Transverse colon (tissue), 4 donors: ENCODE results near the gene COMMD7. TPM values are rescaled to one million over a fixed set of nuclear protein-coding genes. Genes with fewer than 3 reads are reported as not detected.

ENCODE experiments used
- DNase-seq: peaks from one replicate; pipeline ENCODE4 v3.0.0-alpha.2; 2019
- H3K27ac ChIP-seq, 4 donors: fragments of 200-600 bp; sonication (generic); 2 replicates each; pipeline ENCODE4 v1.5.1; 2016 to 2018; ENCODE audit warnings: inconsistent platforms in 4 of 4
- H3K27me3 ChIP-seq: fragments of 200-600 bp; sonication (generic); 2 replicates; pipeline ENCODE4 v1.5.1; 2017; ENCODE audit warnings: inconsistent platforms
- H3K36me3 ChIP-seq, 4 donors: fragments of 200-600 bp; sonication (generic); 2 replicates each; pipeline ENCODE4 v1.5.1; 2017 to 2019; ENCODE audit warnings: inconsistent platforms in 4 of 4
- H3K4me1 ChIP-seq, 4 donors: fragments of 200-600 bp; sonication (generic); 2 replicates each; pipeline ENCODE4 v1.5.1; 2017 to 2020; ENCODE audit warnings: inconsistent platforms in 4 of 4
- H3K4me3 ChIP-seq, 4 donors: fragments of 200-600 bp; sonication (generic); 1 replicate in 1 of 4; 2 replicates in 3 of 4; pipeline versions ENCODE4 v1.5.1 to v1.6.1; 2017 to 2019; ENCODE audit warnings: inconsistent platforms in 4 of 4
- H3K9me3 ChIP-seq, 2 donors: fragments of 200-600 bp; sonication (generic); 2 replicates each; pipeline ENCODE4 v1.5.1; 2017 to 2019; ENCODE audit warnings: inconsistent platforms in 2 of 2
- CTCF ChIP-seq, 5 experiments: fragments of 200-600 bp in 3 of 5; fragments of 450-650 bp in 2 of 5; sonication (generic) in 3 of 5; IDR thresholded peaks; 1 replicate in 2 of 5; 2 replicates in 3 of 5; pipeline ENCODE4 v1.5.1; 2016 to 2017; ENCODE audit warnings: antibody characterized with exemption in 5 of 5, inconsistent platforms in 3 of 5, mild to moderate bottlenecking in 2 of 5, moderate library complexity in 1 of 5
- EP300 ChIP-seq: sonication (generic); formaldehyde crosslinking; IDR thresholded peaks from one replicate; pipeline ENCODE4 v1.6.1; 2017; ENCODE audit warnings: antibody characterized with exemption, low read depth
- POLR2A ChIP-seq: fragments of 450-650 bp; IDR thresholded peaks from one replicate; pipeline ENCODE4 v1.6.1; 2016; ENCODE audit warnings: antibody characterized with exemption, mild to moderate bottlenecking, moderate library complexity
- POLR2AphosphoS5 ChIP-seq, 3 donors: sonication (generic); formaldehyde crosslinking; IDR thresholded peaks; one replicate each; pipeline ENCODE4 v1.6.1; 2016; ENCODE audit warnings: antibody characterized with exemption in 3 of 3
- WGBS, 2 donors: methylation state at CpG; one replicate each; pipeline ENCODE4 v1.1.5; 2018; ENCODE audit warnings: low coverage in 1 of 2; 5-methylcytosine and 5-hydroxymethylcytosine counted together
- in situ Hi-C, 4 donors: fragments of 200-750 bp; cut with MboI; loops; one replicate each; pipeline versions ENCODE4 v1.15.0 to v1.15.1; 2017; ENCODE audit warnings: low sequenced_read_pairs in 3 of 4, low pct_ligation_motif_present in 1 of 4, low pct_unique_long_range_greater_than_20kb in 1 of 4
- intact Hi-C: fragments of 100-400 bp; cut with DNase I; formaldehyde crosslinking; loops from one replicate; pipeline ENCODE4 v1.15.1; 2023; ENCODE audit warnings: low total_unique reads
- total RNA-seq, 4 donors: library from RNA; depleted of rRNA; stranded (reverse); fragments of >200 nt; gene quantifications; one replicate each; pipeline ENCODE4 v1.1.0, GENCODE V29; 2016

The COMMD7 gene
- total RNA-seq, 4 donors from 2014 or later: 14.3 to 24.8 (median 20.2) TPM

- TF ChIP-seq CTCF (IDR thresholded peaks at IDR 0.05) (no peak), EP300 (no peak), POLR2A (no peak)
- peaks cover 0 to 10% (median 8%) of the 10 kb centered on the region in 4 donors for H3K4me1 ChIP-seq
- intact Hi-C loops (no loop called here), in situ Hi-C loops (loop anchor here in 2 of 4 donors (25.0 kb wide), 1 partner anchor 327 kb away; no protein-coding TSS in a partner anchor)
- H3K9me3 ChIP-seq: no peaks in the 10 kb centered on the region
- no peak overlapping the region for H3K4me3 ChIP-seq
- no peaks in the 10 kb centered on the region for H3K27me3 ChIP-seq
- no peak overlapping the region for H3K27ac ChIP-seq
- WGBS, 2 donors: 92% methylated on average over 11 of the region's 11 CpGs; no CpG with 5 or more reads in 1 of the 2 donors
- H3K36me3 ChIP-seq: no peaks in the 10 kb centered on the region
- DNase-seq: no peak
Measured at GRCh38 chr20:32664012-32664677, 79.1 kb downstream of the COMMD7 start.

GRCh38 chr20:32663335-32664011 lies 79.8 kb downstream of the COMMD7 start:
- 78 to 86% methylated on average over 1 to 6 of the region's 6 CpGs for WGBS, 2 donors
- no peak for DNase-seq
- intact Hi-C loops: no loop called here
- no peaks in the 10 kb centered on the region for H3K27me3 ChIP-seq
- H3K4me1 ChIP-seq: peaks cover 0 to 10% (median 8%) of the 10 kb centered on the region in 4 donors
- no peaks in the 10 kb centered on the region for H3K36me3 ChIP-seq
- no peak overlapping the region for H3K4me3 ChIP-seq
- in situ Hi-C loops: loop anchor here in 2 of 4 donors (25.0 kb wide), 1 partner anchor 326 kb away; no protein-coding TSS in a partner anchor
- TF ChIP-seq EP300 (no peak), CTCF (IDR thresholded peaks at IDR 0.05) (no peak), POLR2AphosphoS5 (IDR thresholded peaks at IDR 0.05) (no peak), POLR2A (no peak)
- H3K9me3 ChIP-seq: no peaks in the 10 kb centered on the region
- no peak overlapping the region for H3K27ac ChIP-seq

GRCh38 chr20:32661820-32662528 lies 81.3 kb downstream of the COMMD7 start:
- DNase-seq: no peak
- H3K36me3 ChIP-seq: no peaks in the 10 kb centered on the region
- in situ Hi-C loops (loop anchor here in 2 of 4 donors (25.0 kb wide), 1 partner anchor 325 kb away; no protein-coding TSS in a partner anchor), intact Hi-C loops (no loop called here)
- no peak overlapping the region for H3K4me3 ChIP-seq
- 88% methylated on average over 10 of the region's 10 CpGs; no CpG with 5 or more reads in 1 of the 2 donors for WGBS, 2 donors
- no peaks in the 10 kb centered on the region for H3K27me3 ChIP-seq
- H3K9me3 ChIP-seq: no peaks in the 10 kb centered on the region
- TF ChIP-seq CTCF (IDR thresholded peaks at IDR 0.05) (no peak), POLR2A (no peak), POLR2AphosphoS5 (IDR thresholded peaks at IDR 0.05) (no peak), EP300 (no peak)
- peaks cover 0 to 10% (median 8%) of the 10 kb centered on the region in 4 donors for H3K4me1 ChIP-seq
- H3K27ac ChIP-seq: no peak overlapping the region

- no peak for DNase-seq
- no peaks in the 10 kb centered on the region for H3K9me3 ChIP-seq
- 93% methylated on average over 7 to 8 of the region's 8 CpGs for WGBS, 2 donors
- no peak overlapping the region for H3K4me3 ChIP-seq
- no peak overlapping the region for H3K27ac ChIP-seq
- in situ Hi-C loops (loop anchor here in 2 of 4 donors (25.0 kb wide), 1 partner anchor 323 kb away; no protein-coding TSS in a partner anchor), intact Hi-C loops (no loop called here)
- no peaks in the 10 kb centered on the region for H3K27me3 ChIP-seq
- no peaks in the 10 kb centered on the region for H3K36me3 ChIP-seq
- H3K4me1 ChIP-seq: peaks cover 0 to 7% (median 6%) of the 10 kb centered on the region in 4 donors
- no peak for TF ChIP-seq POLR2A
- no peak for TF ChIP-seq POLR2AphosphoS5 (IDR thresholded peaks at IDR 0.05)
- no peak for TF ChIP-seq EP300
- TF ChIP-seq CTCF (IDR thresholded peaks at IDR 0.05): no peak
Measured at GRCh38 chr20:32660661-32661060, 82.6 kb downstream of the COMMD7 start.
